HCT116 (cell line): ENCODE data around the gene PHF11. TPM values are rescaled to one million over a fixed set of nuclear protein-coding genes. Genes with fewer than 3 reads are reported as not detected.

Experiments
- ATAC-seq: fragments of 200-7000 bp; cut with Tn5 transposase; 2 replicates; pipeline ENCODE4 v1.9.1; 2020; ENCODE audit warnings: mild to moderate bottlenecking, moderate library complexity
- BruUV-seq: library from RNA; stranded (reverse); fragments of 400-500 nt; replicated peaks from 2 replicates; lab custom pipeline; 2021; lab: Mats Ljungman, UMichigan
- CTCF ChIA-PET: fragments of 300-600 bp; sonication (Branson Sonifier 250); formaldehyde crosslinking; loops from one replicate; lab custom pipeline; 2021; ENCODE audit warnings: antibody characterized with exemption; lab: Charles Lee
- POLR2A ChIA-PET: fragments of 300-600, 350-600 bp; sonication (Branson Sonifier 250); formaldehyde crosslinking; loops from one replicate; lab custom pipeline; 2021; ENCODE audit warnings: antibody characterized with exemption; lab: Charles Lee
- RAD21 ChIA-PET, 2 experiments: fragments of 300-600 bp; sonication (Branson Sonifier 250); formaldehyde crosslinking; loops; one replicate each; lab custom pipeline; 2023; ENCODE audit warnings: low total read pairs in 2 of 2; ENCODE audit not compliant: uncharacterized antibody in 2 of 2, unreplicated experiment in 2 of 2, low non-redundant PET in 1 of 2; lab: Charles Lee
- DNase-seq: peaks from one replicate; pipeline ENCODE4 v3.0.0-alpha.2; 2010; ENCODE audit warnings: low read depth, low spot score
- H2AFZ ChIP-seq: fragments of 200-600 bp; shearing (Covaris generic), sonication (generic); 2 replicates; pipeline ENCODE4 v1.6.1; 2017; ENCODE audit warnings: low read depth, mixed run types, mixed read lengths, antibody characterized with exemption, low read length; ENCODE audit not compliant: poor library complexity, severe bottlenecking
- H3K27ac ChIP-seq: 2 replicates; pipeline ENCODE4 v1.5.1; 2012; ENCODE audit warnings: low read depth, low read length
- H3K27me3 ChIP-seq: fragments of 200-600 bp; sonication (generic); 2 replicates; pipeline ENCODE4 v1.6.1; 2016; ENCODE audit warnings: mixed run types, low read length, mixed read lengths; ENCODE audit not compliant: insufficient read depth
- H3K36me3 ChIP-seq, 2 experiments: fragments of 200-500 bp in 1 of 2; fragments of 200-600 bp in 1 of 2; sonication (Bioruptor generic) in 1 of 2; sonication (generic) in 1 of 2; 2 replicates each; pipeline versions ENCODE4 v1.5.1 to v1.6.1; 2014 to 2016; ENCODE audit warnings: low read length in 2 of 2, inconsistent platforms in 1 of 2, mixed read lengths in 1 of 2, mixed run types in 1 of 2; ENCODE audit not compliant: insufficient read depth in 2 of 2, control insufficient read depth in 1 of 2
- H3K4me1 ChIP-seq, 2 experiments: fragments of 200-600 bp in 1 of 2; sonication (generic) in 1 of 2; 2 replicates each; pipeline versions ENCODE4 v1.5.1 to v1.6.1; 2012 to 2017; ENCODE audit warnings: low read length in 2 of 2, inconsistent platforms in 1 of 2, mild to moderate bottlenecking in 1 of 2, mixed read lengths in 1 of 2, mixed run types in 1 of 2, moderate library complexity in 1 of 2; ENCODE audit not compliant: insufficient read depth in 2 of 2, control insufficient read depth in 1 of 2
- H3K4me2 ChIP-seq: fragments of 200-600 bp; sonication (generic); 2 replicates; pipeline ENCODE4 v1.6.1; 2017; ENCODE audit warnings: mixed run types, low read length, mixed read lengths
- H3K4me3 ChIP-seq, 2 experiments: fragments of 200-600 bp in 1 of 2; sonication (generic) in 1 of 2; replicated peaks in 1 of 2; 2 replicates each; pipeline ENCODE4 v1.5.1; 2011 to 2016; ENCODE audit warnings: low read length in 2 of 2, control low read depth in 1 of 2, low read depth in 1 of 2, mild to moderate bottlenecking in 1 of 2, mixed read lengths in 1 of 2, mixed run types in 1 of 2
- H3K79me2 ChIP-seq: fragments of 200-600 bp; sonication (generic); 2 replicates; pipeline ENCODE4 v1.6.1; 2017; ENCODE audit warnings: mild to moderate bottlenecking, mixed run types, low read length, moderate library complexity, mixed read lengths; ENCODE audit not compliant: insufficient read depth
- H3K9ac ChIP-seq: fragments of 200-600 bp; sonication (generic); 2 replicates; pipeline ENCODE4 v1.6.1; 2016; ENCODE audit warnings: low read length, mixed read lengths
- H3K9me2 ChIP-seq: fragments of 200-600 bp; sonication (generic), shearing (Covaris generic); 2 replicates; pipeline ENCODE4 v1.6.1; 2017; ENCODE audit warnings: mixed run types, mild to moderate bottlenecking, moderate library complexity; ENCODE audit not compliant: insufficient read depth
- H3K9me3 ChIP-seq, 2 experiments: fragments of 200-500 bp in 1 of 2; fragments of 200-600 bp in 1 of 2; sonication (Bioruptor generic) in 1 of 2; sonication (generic) in 1 of 2; 2 replicates each; pipeline ENCODE4 v1.6.1; 2014 to 2017; ENCODE audit warnings: low read length in 2 of 2, mixed read lengths in 2 of 2, inconsistent platforms in 1 of 2, low read depth in 1 of 2, mild to moderate bottlenecking in 1 of 2, mixed run types in 1 of 2, moderate library complexity in 1 of 2; ENCODE audit not compliant: control insufficient read depth in 1 of 2, insufficient read depth in 1 of 2
- H4K20me1 ChIP-seq: fragments of 200-600 bp; sonication (generic), shearing (Covaris generic); 2 replicates; pipeline ENCODE4 v1.6.1; 2017; ENCODE audit warnings: mixed run types, mild to moderate bottlenecking, moderate library complexity; ENCODE audit not compliant: insufficient read depth
- ATF3 ChIP-seq: IDR thresholded peaks from 2 replicates; pipeline ENCODE4 v1.6.1; 2012
- CEBPB ChIP-seq: IDR thresholded peaks from 2 replicates; pipeline ENCODE4 v1.6.1; 2012; ENCODE audit warnings: low read depth
- EGR1 ChIP-seq: IDR thresholded peaks from 2 replicates; pipeline ENCODE4 v1.6.1; 2012; ENCODE audit warnings: low read depth
- ELF1 ChIP-seq: IDR thresholded peaks from 2 replicates; pipeline ENCODE4 v1.6.1; 2012; ENCODE audit warnings: low read depth, borderline replicate concordance
- FOSL1 ChIP-seq: IDR thresholded peaks from 2 replicates; pipeline ENCODE4 v1.6.1; 2012; ENCODE audit warnings: low read depth
- JUND ChIP-seq: IDR thresholded peaks from 2 replicates; pipeline ENCODE4 v1.6.1; 2012
- MAX ChIP-seq: IDR thresholded peaks from 2 replicates; pipeline ENCODE4 v1.6.1; 2012
- POLR2A ChIP-seq: IDR thresholded peaks from 2 replicates; pipeline ENCODE4 v1.7.0; 2011; ENCODE audit warnings: borderline replicate concordance; ENCODE audit not compliant: insufficient read depth, insufficient read length; ENCODE audit errors: extremely low read depth
- RAD21 ChIP-seq: IDR thresholded peaks from 2 replicates; pipeline ENCODE4 v1.6.1; 2012; ENCODE audit warnings: low read depth, mild to moderate bottlenecking
- SRF ChIP-seq: IDR thresholded peaks from 2 replicates; pipeline ENCODE4 v1.6.1; 2012; ENCODE audit warnings: low read depth
- TCF7L2 ChIP-seq: IDR thresholded peaks from 2 replicates; pipeline ENCODE4 v1.7.0; 2011; ENCODE audit warnings: borderline replicate concordance, inconsistent platforms; ENCODE audit not compliant: insufficient read depth, insufficient read length; ENCODE audit errors: extremely low read depth
- intact Hi-C: fragments of 100-400 bp; cut with micrococcal nuclease; formaldehyde crosslinking; loops from 2 replicates; pipeline ENCODE4 v1.10.0; 2022
- total RNA-seq: library from RNA; stranded (reverse); gene quantifications from one replicate; pipeline ENCODE4 v1.2.1, GENCODE V29; 2021; ENCODE audit not compliant: unreplicated experiment
- TF ChIP-seq, protein P1 (sequence below), 3 experiments: fragments of 200-600 bp in 1 of 3; sonication (generic) in 1 of 3; IDR thresholded peaks in 2 of 3; conservative IDR thresholded peaks in 1 of 3; 2 replicates each; pipeline ENCODE4 v1.5.1; 2012 to 2017; ENCODE audit warnings: low read depth in 2 of 3, low read length in 2 of 3, antibody characterized with exemption in 1 of 3, borderline replicate concordance in 1 of 3, control low read depth in 1 of 3, mild to moderate bottlenecking in 1 of 3, mixed read lengths in 1 of 3, mixed run types in 1 of 3, moderate library complexity in 1 of 3; ENCODE audit not compliant: insufficient read depth in 1 of 3
- TF ChIP-seq, protein P2 (sequence below): IDR thresholded peaks from 2 replicates; pipeline ENCODE4 v1.6.1; 2011; ENCODE audit warnings: mild to moderate bottlenecking, low read length, moderate library complexity; ENCODE audit not compliant: insufficient replicate concordance; ENCODE audit errors: extremely low read depth

PHF11 gene
- total RNA-seq, 1 experiment from 2014 or later: 12.1 TPM

DNA sequence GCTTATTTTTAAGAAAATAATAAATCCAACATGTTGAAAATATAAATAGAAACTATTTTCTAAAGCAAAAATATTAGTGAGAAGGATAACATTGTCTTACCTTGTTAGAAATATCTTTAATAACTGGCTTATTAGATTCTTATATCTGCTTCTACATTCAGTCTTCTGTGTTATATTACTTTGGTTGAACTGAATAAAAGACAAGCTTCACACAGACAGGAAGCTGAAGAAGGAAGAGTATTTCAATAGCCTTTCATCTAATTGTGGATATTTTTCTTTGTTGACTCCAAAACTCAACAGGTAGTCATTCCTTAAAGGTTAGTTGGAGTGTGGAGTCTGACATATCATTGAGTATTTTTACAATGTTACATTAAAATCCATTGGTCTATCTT lies 40.8 kb upstream of the PHF11 start:
- Histone ChIP-seq H2AFZ (no peak overlapping the region), H4K20me1 (no peaks in the 10 kb centered on the region), H3K9me2 (no peaks in the 10 kb centered on the region), H3K9me3 (no peaks in the 10 kb centered on the region), H3K27ac (no peak overlapping the region), H3K36me3 (no peaks in the 10 kb centered on the region), H3K27me3 (no peaks in the 10 kb centered on the region), H3K4me1 (no peaks in the 10 kb centered on the region), H3K4me3 (no peak overlapping the region), H3K79me2 (no peaks in the 10 kb centered on the region), H3K9ac (no peak overlapping the region), H3K4me2 (no peak overlapping the region)
- no peak for DNase-seq
- no TSS peak for BruUV-seq
- POLR2A ChIA-PET: no interaction called here
- ATAC-seq: no peak
- intact Hi-C loops: no loop called here
- CTCF ChIA-PET: no interaction called here
- TF ChIP-seq RAD21: no peak
- TF ChIP-seq POLR2A: no peak
- TF ChIP-seq MAX: no peak
- TF ChIP-seq ATF3: no peak
- no peak for TF ChIP-seq ELF1
- no peak for TF ChIP-seq EGR1
- no peak for TF ChIP-seq JUND
- TF ChIP-seq TCF7L2: no peak
- TF ChIP-seq, protein P1, sequence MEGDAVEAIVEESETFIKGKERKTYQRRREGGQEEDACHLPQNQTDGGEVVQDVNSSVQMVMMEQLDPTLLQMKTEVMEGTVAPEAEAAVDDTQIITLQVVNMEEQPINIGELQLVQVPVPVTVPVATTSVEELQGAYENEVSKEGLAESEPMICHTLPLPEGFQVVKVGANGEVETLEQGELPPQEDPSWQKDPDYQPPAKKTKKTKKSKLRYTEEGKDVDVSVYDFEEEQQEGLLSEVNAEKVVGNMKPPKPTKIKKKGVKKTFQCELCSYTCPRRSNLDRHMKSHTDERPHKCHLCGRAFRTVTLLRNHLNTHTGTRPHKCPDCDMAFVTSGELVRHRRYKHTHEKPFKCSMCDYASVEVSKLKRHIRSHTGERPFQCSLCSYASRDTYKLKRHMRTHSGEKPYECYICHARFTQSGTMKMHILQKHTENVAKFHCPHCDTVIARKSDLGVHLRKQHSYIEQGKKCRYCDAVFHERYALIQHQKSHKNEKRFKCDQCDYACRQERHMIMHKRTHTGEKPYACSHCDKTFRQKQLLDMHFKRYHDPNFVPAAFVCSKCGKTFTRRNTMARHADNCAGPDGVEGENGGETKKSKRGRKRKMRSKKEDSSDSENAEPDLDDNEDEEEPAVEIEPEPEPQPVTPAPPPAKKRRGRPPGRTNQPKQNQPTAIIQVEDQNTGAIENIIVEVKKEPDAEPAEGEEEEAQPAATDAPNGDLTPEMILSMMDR (IDR thresholded peaks at IDR 0.05 in 2 of 3, conservative IDR thresholded peaks at IDR 0.05 in 1 of 3; ENCODE audit: borderline replicate concordance in 1 of 3, insufficient read depth in 1 of 3, low read depth in 2 of 3, low read length in 2 of 3): no peak
- no peak for TF ChIP-seq FOSL1
- TF ChIP-seq, protein P2, sequence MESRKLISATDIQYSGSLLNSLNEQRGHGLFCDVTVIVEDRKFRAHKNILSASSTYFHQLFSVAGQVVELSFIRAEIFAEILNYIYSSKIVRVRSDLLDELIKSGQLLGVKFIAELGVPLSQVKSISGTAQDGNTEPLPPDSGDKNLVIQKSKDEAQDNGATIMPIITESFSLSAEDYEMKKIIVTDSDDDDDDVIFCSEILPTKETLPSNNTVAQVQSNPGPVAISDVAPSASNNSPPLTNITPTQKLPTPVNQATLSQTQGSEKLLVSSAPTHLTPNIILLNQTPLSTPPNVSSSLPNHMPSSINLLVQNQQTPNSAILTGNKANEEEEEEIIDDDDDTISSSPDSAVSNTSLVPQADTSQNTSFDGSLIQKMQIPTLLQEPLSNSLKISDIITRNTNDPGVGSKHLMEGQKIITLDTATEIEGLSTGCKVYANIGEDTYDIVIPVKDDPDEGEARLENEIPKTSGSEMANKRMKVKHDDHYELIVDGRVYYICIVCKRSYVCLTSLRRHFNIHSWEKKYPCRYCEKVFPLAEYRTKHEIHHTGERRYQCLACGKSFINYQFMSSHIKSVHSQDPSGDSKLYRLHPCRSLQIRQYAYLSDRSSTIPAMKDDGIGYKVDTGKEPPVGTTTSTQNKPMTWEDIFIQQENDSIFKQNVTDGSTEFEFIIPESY: no peak
- TF ChIP-seq SRF: no peak
- TF ChIP-seq CEBPB: no peak
- RAD21 ChIA-PET: no interaction called here
